Measurements from ENCODE around the gene LMNTD2.
"Not testable (repeated sequence)": the region's sequence is repeated elsewhere in the genome, so short reads cannot be mapped to it uniquely, and the experiment has no call there.

DNA sequence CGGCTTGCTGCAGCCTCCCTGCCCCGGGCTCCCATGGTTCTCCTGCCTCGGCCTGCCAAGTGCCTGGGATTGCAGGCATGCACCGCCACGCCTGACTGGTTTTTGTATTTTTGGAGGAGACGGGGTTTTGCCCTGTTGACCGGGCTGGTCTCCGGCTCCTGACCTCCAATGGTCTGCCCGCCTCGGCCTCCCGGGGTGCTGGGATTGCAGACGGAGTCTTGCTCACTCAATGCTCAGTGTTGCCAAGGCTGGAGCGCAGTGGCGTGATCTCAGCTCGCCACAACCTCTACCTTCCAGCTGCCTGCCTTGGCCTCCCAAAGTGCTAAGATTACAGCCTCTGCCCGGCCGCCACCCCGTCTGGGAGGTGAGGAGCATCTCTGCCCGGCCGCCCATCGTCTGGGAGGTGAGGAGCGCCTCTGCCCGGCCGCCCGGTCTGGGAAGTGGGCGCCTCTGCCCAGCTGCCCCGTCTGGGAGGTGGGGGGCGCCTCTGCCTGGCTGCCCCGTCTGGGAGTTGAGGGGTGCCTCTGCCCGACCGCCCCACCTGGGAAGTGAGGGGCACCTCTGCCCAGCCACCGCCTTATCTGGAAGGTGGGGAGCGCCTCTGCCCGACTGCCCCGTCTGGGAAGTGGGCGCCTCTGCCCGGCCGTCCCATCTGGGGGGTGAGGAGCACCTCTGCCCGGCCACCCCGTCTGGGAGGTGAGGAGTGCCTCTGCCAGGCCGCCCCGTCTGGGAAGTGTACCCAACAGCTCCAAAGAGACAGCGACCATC lies 43.4 kb downstream of the LMNTD2 start:
- not testable (repeated sequence) for TF ChIP-seq EZH2phosphoT487 (IDR thresholded peaks at IDR 0.05; ENCODE audit: insufficient read depth, low read depth); EZH2 (IDR thresholded peaks at IDR 0.05; ENCODE audit: insufficient read depth, poor library complexity, severe bottlenecking)

Measured in GM23248 (cell line).